ENCODE measurements around the gene LARGE1.

LARGE1 gene

GRCh38 chr22:33914131-33914530 is 6.1 kb downstream of the LARGE1 start:
- H3K4me2 ChIP-seq (ENCODE audit: low read length) = no peak overlapping the region
- no peak for TF ChIP-seq CTCF (IDR thresholded peaks at IDR 0.05; ENCODE audit: low read length)
- no peak for TF ChIP-seq EZH2 (IDR thresholded peaks at IDR 0.05; ENCODE audit: borderline replicate concordance, low read length)
- no peak overlapping the region for H3K4me3 ChIP-seq (ENCODE audit: low read depth, low read length, poor library complexity, severe bottlenecking)
- H4K20me1 ChIP-seq (ENCODE audit: insufficient read depth, low read length) = no peaks in the 10 kb centered on the region
- H3K79me2 ChIP-seq (ENCODE audit: insufficient read depth, low read length) = no peaks in the 10 kb centered on the region
- H3K9me2 ChIP-seq (ENCODE audit: low read depth, low read length) = no peaks in the 10 kb centered on the region
- H3K36me3 ChIP-seq (ENCODE audit: insufficient read depth, low read length) = no peaks in the 10 kb centered on the region; the same call in 1 of the 2 replicates
- H3F3A ChIP-seq (ENCODE audit: insufficient read depth, low read length) = no peaks in the 10 kb centered on the region
- H3K27me3 ChIP-seq (ENCODE audit: insufficient read depth, low read length) = no peaks in the 10 kb centered on the region; the same call in 1 of the 2 replicates
- H3K27ac ChIP-seq (ENCODE audit: low read depth, low read length, poor library complexity, severe bottlenecking) = no peak overlapping the region
- H2AFZ ChIP-seq (ENCODE audit: low read length) = no peak overlapping the region
- H3K9me3 ChIP-seq (ENCODE audit: low read length) = no peaks in the 10 kb centered on the region
- no peak overlapping the region for H3K9ac ChIP-seq (ENCODE audit: low read length)
- H3K4me1 ChIP-seq (ENCODE audit: insufficient read depth, low read length, severe bottlenecking) = peaks cover 14% of the 10 kb centered on the region

- no peak for TF ChIP-seq EZH2 (IDR thresholded peaks at IDR 0.05; ENCODE audit: borderline replicate concordance, low read length)
- no peak for TF ChIP-seq CTCF (IDR thresholded peaks at IDR 0.05; ENCODE audit: low read length)
- H3K9me2 ChIP-seq (ENCODE audit: low read depth, low read length) = no peaks in the 10 kb centered on the region
- H3F3A ChIP-seq (ENCODE audit: insufficient read depth, low read length) = no peaks in the 10 kb centered on the region
- H3K9ac ChIP-seq (ENCODE audit: low read length) = no peak overlapping the region
- H3K79me2 ChIP-seq (ENCODE audit: insufficient read depth, low read length) = no peaks in the 10 kb centered on the region
- no peaks in the 10 kb centered on the region; the same call in 1 of the 2 replicates for H3K36me3 ChIP-seq (ENCODE audit: insufficient read depth, low read length)
- no peak overlapping the region for H2AFZ ChIP-seq (ENCODE audit: low read length)
- no peaks in the 10 kb centered on the region for H4K20me1 ChIP-seq (ENCODE audit: insufficient read depth, low read length)
- no peaks in the 10 kb centered on the region for H3K9me3 ChIP-seq (ENCODE audit: low read length)
- H3K4me1 ChIP-seq (ENCODE audit: insufficient read depth, low read length, severe bottlenecking) = peaks cover 5% of the 10 kb centered on the region
- H3K4me2 ChIP-seq (ENCODE audit: low read length) = no peak overlapping the region
- H3K27ac ChIP-seq (ENCODE audit: low read depth, low read length, poor library complexity, severe bottlenecking) = no peak overlapping the region
- no peak overlapping the region for H3K4me3 ChIP-seq (ENCODE audit: low read depth, low read length, poor library complexity, severe bottlenecking)
- H3K27me3 ChIP-seq (ENCODE audit: insufficient read depth, low read length) = no peaks in the 10 kb centered on the region; the same call in 1 of the 2 replicates
These were observed 7.1 kb downstream of the LARGE1 start for GRCh38 chr22:33913188-33913587.

GRCh38 chr22:33909911-33910310 is 10.4 kb downstream of the LARGE1 start:
- no peaks in the 10 kb centered on the region for H3F3A ChIP-seq (ENCODE audit: insufficient read depth, low read length)
- H3K27ac ChIP-seq (ENCODE audit: low read depth, low read length, poor library complexity, severe bottlenecking) = no peak overlapping the region
- no peak overlapping the region for H3K4me3 ChIP-seq (ENCODE audit: low read depth, low read length, poor library complexity, severe bottlenecking)
- no peak for TF ChIP-seq EZH2 (IDR thresholded peaks at IDR 0.05; ENCODE audit: borderline replicate concordance, low read length)
- TF ChIP-seq CTCF (IDR thresholded peaks at IDR 0.05; ENCODE audit: low read length) = no peak
- no peaks in the 10 kb centered on the region for H3K4me1 ChIP-seq (ENCODE audit: insufficient read depth, low read length, severe bottlenecking)
- H3K9me2 ChIP-seq (ENCODE audit: low read depth, low read length) = no peaks in the 10 kb centered on the region
- no peak overlapping the region for H2AFZ ChIP-seq (ENCODE audit: low read length)
- H4K20me1 ChIP-seq (ENCODE audit: insufficient read depth, low read length) = no peaks in the 10 kb centered on the region
- H3K9ac ChIP-seq (ENCODE audit: low read length) = no peak overlapping the region
- H3K4me2 ChIP-seq (ENCODE audit: low read length) = no peak overlapping the region
- no peaks in the 10 kb centered on the region; the same call in 1 of the 2 replicates for H3K27me3 ChIP-seq (ENCODE audit: insufficient read depth, low read length)
- no peaks in the 10 kb centered on the region for H3K9me3 ChIP-seq (ENCODE audit: low read length)
- no peaks in the 10 kb centered on the region for H3K79me2 ChIP-seq (ENCODE audit: insufficient read depth, low read length)
- H3K36me3 ChIP-seq (ENCODE audit: insufficient read depth, low read length) = no peaks in the 10 kb centered on the region; the same call in 1 of the 2 replicates
